Measurements from ENCODE around the gene FUBP3. TPM values are rescaled to one million over a fixed set of nuclear protein-coding genes. Genes with fewer than 3 reads are reported as not detected.
"Not testable (repeated sequence)": the region's sequence is repeated elsewhere in the genome, so short reads cannot be mapped to it uniquely, and the experiment has no call there.

The FUBP3 gene
- total RNA-seq, 4 donors from 2014 or later = 47.6 to 62.0 (median 52.4) TPM

DNA sequence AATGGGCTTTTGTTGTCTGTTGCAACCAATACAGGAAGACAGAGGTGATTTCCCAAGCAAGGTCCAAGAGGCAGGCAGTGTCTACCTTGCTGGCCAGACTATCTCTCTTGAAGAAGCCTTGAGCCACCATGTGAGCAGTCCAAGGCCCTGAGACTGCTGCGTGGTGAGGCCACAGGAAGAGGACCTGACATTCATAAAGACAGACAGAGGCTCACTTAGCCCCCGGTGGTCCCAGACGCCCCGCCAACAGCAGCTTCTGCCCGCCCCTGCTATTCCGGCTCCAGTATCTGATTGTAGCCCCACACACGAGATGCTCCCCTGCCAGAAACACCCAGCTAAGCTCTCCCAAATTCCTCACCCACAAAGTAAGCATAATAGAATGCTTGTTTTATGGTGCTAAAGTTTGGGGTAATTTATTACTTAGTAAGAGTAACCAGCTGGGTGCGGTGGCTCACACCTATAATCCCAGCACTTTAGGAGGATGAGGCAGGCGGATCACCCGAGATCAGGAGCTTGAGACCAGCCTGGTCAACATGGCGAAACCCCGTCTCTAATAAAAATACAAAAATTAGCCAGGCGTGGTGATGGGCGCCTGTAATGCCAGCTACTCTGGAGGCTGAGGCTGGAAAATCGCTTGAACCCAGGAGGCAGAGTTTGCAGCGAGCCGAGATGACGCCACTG, 22.8 kb upstream of the FUBP3 start:
- H3K9me3 ChIP-seq = peaks cover 0 to 4% (median 0%) of the 10 kb centered on the region in 3 donors
- H3K4me3 ChIP-seq = no peak overlapping the region
- peaks cover 51% of the 10 kb centered on the region for H3K27me3 ChIP-seq
- no peaks in the 10 kb centered on the region for H3K4me1 ChIP-seq
- ATAC-seq = no peak
- H3K36me3 ChIP-seq = no peaks in the 10 kb centered on the region
- TF ChIP-seq POLR2AphosphoS5 (IDR thresholded peaks at IDR 0.05) (no peak), EP300 (IDR thresholded peaks at IDR 0.05) (no peak), POLR2A (IDR thresholded peaks at IDR 0.05) (no peak)
- TF ChIP-seq, protein P1, sequence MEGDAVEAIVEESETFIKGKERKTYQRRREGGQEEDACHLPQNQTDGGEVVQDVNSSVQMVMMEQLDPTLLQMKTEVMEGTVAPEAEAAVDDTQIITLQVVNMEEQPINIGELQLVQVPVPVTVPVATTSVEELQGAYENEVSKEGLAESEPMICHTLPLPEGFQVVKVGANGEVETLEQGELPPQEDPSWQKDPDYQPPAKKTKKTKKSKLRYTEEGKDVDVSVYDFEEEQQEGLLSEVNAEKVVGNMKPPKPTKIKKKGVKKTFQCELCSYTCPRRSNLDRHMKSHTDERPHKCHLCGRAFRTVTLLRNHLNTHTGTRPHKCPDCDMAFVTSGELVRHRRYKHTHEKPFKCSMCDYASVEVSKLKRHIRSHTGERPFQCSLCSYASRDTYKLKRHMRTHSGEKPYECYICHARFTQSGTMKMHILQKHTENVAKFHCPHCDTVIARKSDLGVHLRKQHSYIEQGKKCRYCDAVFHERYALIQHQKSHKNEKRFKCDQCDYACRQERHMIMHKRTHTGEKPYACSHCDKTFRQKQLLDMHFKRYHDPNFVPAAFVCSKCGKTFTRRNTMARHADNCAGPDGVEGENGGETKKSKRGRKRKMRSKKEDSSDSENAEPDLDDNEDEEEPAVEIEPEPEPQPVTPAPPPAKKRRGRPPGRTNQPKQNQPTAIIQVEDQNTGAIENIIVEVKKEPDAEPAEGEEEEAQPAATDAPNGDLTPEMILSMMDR (IDR thresholded peaks at IDR 0.05) = no peak
- no peak overlapping the region for H3K27ac ChIP-seq
- WGBS, 2 donors (ENCODE audit: low coverage in 1 of 2) = 60 to 90% methylated on average over 2 to 13 of the region's 18 CpGs

DNA sequence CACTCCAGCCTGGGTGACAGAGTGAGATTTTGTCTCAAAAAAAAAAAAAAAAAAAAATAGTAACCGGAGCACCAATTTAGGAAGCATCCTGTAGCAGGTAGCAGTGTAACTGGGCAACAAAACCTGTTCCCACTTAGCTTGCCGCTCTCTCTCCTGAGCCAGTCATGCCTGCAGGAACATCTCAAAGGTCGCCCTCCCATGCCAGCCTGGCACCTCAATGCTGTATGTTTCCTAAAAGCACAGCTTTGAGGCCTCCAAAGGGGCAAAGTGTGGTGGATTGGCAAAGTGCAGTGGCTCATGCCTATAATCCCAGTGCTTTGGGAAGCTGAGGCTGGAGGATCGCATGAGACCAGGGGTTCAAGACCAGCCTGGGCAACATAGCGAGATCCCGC, 22.3 kb upstream of the FUBP3 start:
- WGBS, 2 donors (ENCODE audit: low coverage in 1 of 2) = 85 to 100% methylated on average over 6 of the region's 6 CpGs
- Histone ChIP-seq H3K27me3 (peaks cover 45% of the 10 kb centered on the region), H3K4me1 (no peaks in the 10 kb centered on the region), H3K4me3 (no peak overlapping the region), H3K27ac (no peak overlapping the region), H3K36me3 (no peaks in the 10 kb centered on the region), H3K9me3 (peaks cover 0 to 4% (median 0%) of the 10 kb centered on the region in 3 donors)
- ATAC-seq = no peak
- TF ChIP-seq, protein P1 (IDR thresholded peaks at IDR 0.05) = no peak
- no peak for TF ChIP-seq POLR2A (IDR thresholded peaks at IDR 0.05)
- TF ChIP-seq EP300 (IDR thresholded peaks at IDR 0.05) = no peak
- TF ChIP-seq POLR2AphosphoS5 (IDR thresholded peaks at IDR 0.05) = no peak

DNA sequence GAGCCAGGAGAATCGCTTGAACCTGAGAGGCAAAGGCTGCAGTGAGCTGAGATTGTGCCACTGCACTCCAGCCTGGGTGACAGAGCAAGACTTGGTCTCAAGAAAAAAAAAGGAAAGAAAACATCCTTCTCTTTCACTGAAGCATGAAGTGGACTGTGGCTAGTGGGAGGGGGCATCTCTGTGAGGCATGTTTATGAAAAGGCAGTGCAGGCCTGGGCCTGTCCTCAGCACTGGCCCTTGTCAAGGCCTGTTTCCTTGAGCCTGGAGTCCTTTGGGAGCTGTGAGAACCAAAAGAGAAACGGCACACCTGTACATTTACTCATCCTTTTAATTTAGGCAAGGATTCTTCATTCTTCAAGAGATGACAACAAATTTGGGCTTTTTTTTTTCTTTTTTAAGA, 18.3 kb upstream of the FUBP3 start:
- no peak for ATAC-seq
- H3K4me3 ChIP-seq = no peak overlapping the region
- WGBS, 2 donors (ENCODE audit: low coverage in 1 of 2) = 75 to 80% methylated on average over 1 of the region's 2 CpGs
- H3K27ac ChIP-seq = no peak overlapping the region
- H3K36me3 ChIP-seq = no peaks in the 10 kb centered on the region
- H3K27me3 ChIP-seq = peaks cover 17% of the 10 kb centered on the region
- TF ChIP-seq POLR2A (IDR thresholded peaks at IDR 0.05) = no peak
- TF ChIP-seq, protein P1 (IDR thresholded peaks at IDR 0.05) = no peak
- no peak for TF ChIP-seq EP300 (IDR thresholded peaks at IDR 0.05)
- no peak for TF ChIP-seq POLR2AphosphoS5 (IDR thresholded peaks at IDR 0.05)
- no peaks in the 10 kb centered on the region for H3K4me1 ChIP-seq
- no peaks in the 10 kb centered on the region for H3K9me3 ChIP-seq

DNA sequence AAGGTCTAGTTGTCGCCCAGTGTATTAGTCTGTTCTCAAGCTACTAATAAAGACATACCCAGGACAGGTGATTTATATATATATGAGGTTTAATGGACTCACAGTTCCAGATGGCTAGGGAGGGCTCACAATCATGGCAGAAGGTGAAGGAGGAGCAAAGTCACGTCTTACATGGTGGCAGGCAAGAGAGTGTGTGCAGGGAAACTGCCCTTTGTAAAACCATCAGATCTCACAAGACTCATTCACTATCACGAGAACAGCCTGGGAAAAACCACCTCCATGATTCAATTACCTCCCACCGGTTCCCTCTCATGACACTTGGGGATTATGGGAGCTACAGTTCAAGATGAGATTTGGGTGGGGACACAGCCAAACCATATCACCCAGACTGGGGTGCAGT, 16.9 kb upstream of the FUBP3 start:
- H3K27ac ChIP-seq, H3K9me3 ChIP-seq, H3K36me3 ChIP-seq, H3K4me3 ChIP-seq, H3K4me1 ChIP-seq, ATAC-seq: not testable (repeated sequence)
- WGBS, 2 donors (ENCODE audit: low coverage in 1 of 2) = 72 to 75% methylated on average over 2 to 4 of the region's 4 CpGs
- H3K27me3 ChIP-seq = peaks cover 18% of the 10 kb centered on the region

- no peak for ATAC-seq
- Histone ChIP-seq H3K27me3 (peaks cover 18% of the 10 kb centered on the region), H3K27ac (no peak overlapping the region), H3K36me3 (no peaks in the 10 kb centered on the region), H3K4me1 (no peaks in the 10 kb centered on the region), H3K4me3 (no peak overlapping the region), H3K9me3 (no peaks in the 10 kb centered on the region)
- 80 to 81% methylated on average over 1 to 3 of the region's 7 CpGs for WGBS, 2 donors (ENCODE audit: low coverage in 1 of 2)
- TF ChIP-seq POLR2A (IDR thresholded peaks at IDR 0.05) (no peak), EP300 (IDR thresholded peaks at IDR 0.05) (no peak), POLR2AphosphoS5 (IDR thresholded peaks at IDR 0.05) (no peak)
- TF ChIP-seq, protein P1 (IDR thresholded peaks at IDR 0.05) = no peak
Observed at GRCh38 chr9:130563797-130564196, 15.6 kb upstream of the FUBP3 start.

All from gastroesophageal sphincter (tissue), 4 donors.